Measurements from ENCODE around the gene CDH15.

- TF ChIP-seq CTCF (IDR thresholded peaks at IDR 0.05; ENCODE audit: borderline replicate concordance, extremely low read depth, low read length, poor library complexity, severe bottlenecking): no peak
- TF ChIP-seq EZH2 (IDR thresholded peaks at IDR 0.05; ENCODE audit: borderline replicate concordance, low read depth, low read length, severe bottlenecking): no peak
These were observed 66.2 kb downstream of the CDH15 start for GRCh38 chr16:89237733-89238132.
